HepG2 (cell line): ENCODE results near the gene NME4. TPM values are rescaled to one million over a fixed set of nuclear protein-coding genes. Genes with fewer than 3 reads are reported as not detected.

Experiments
- KDM4B ChIP-seq: sonication (generic); formaldehyde crosslinking; IDR thresholded peaks from 2 replicates; pipeline ENCODE4 v1.4.0; 2020; ENCODE audit warnings: missing genetic modification reagents
- PRMT3 ChIP-seq: sonication (generic); formaldehyde crosslinking; IDR thresholded peaks from 2 replicates; pipeline ENCODE4 v1.8.1; 2022; ENCODE audit warnings: low read depth, mild to moderate bottlenecking, moderate library complexity, missing genetic modification reagents, borderline replicate concordance
- ZNF460 ChIP-seq: sonication (generic); formaldehyde crosslinking; IDR thresholded peaks from 2 replicates; pipeline ENCODE4 v1.5.1; 2020; ENCODE audit warnings: missing genetic modification reagents, mild to moderate bottlenecking, borderline replicate concordance
- ZNF552 ChIP-seq: sonication (generic); formaldehyde crosslinking; IDR thresholded peaks from 2 replicates; pipeline ENCODE4 v1.9.0; 2022; ENCODE audit warnings: missing genetic modification reagents, mild to moderate bottlenecking, borderline replicate concordance
- polyA plus RNA-seq, 8 experiments: library from polyadenylated mRNA; depleted of rRNA in 3 of 8; stranded (reverse) in 7 of 8; unstranded in 1 of 8; fragments of >200 nt; fragmentation: Illumina TruSeq in 4 of 8; extraction: Trizol in 4 of 8; gene quantifications; 2 replicates each; pipeline versions ENCODE4 v1.2.1 to v1.2.3, GENCODE V29; 2011 to 2016; ENCODE audit warnings: low read depth in 4 of 8, missing spikeins in 1 of 8, mixed read lengths in 1 of 8; ENCODE audit not compliant: insufficient read depth in 1 of 8
- total RNA-seq, 5 experiments: library from RNA; depleted of rRNA; stranded (reverse); fragments of >200 nt; fragmentation: Illumina TruSeq; extraction: Trizol; gene quantifications; 2 replicates each; pipeline ENCODE4 v1.2.3, GENCODE V29; 2016; ENCODE audit warnings: low read depth in 1 of 5
- TF ChIP-seq, protein P1 (sequence below): sonication (generic); formaldehyde crosslinking; IDR thresholded peaks from 2 replicates; pipeline ENCODE4 v1.4.0; 2020; ENCODE audit warnings: missing genetic modification reagents, borderline replicate concordance
- TF ChIP-seq, protein P2 (sequence below): IDR thresholded peaks from 2 replicates; pipeline ENCODE4 v1.6.1; 2016; ENCODE audit warnings: low read depth, missing genetic modification reagents, missing compliant biosample characterization
- TF ChIP-seq, protein P3 (sequence below): sonication (generic); formaldehyde crosslinking; IDR thresholded peaks from 2 replicates; pipeline ENCODE4 v1.4.0; 2020; ENCODE audit warnings: mild to moderate bottlenecking, missing genetic modification reagents
- TF ChIP-seq, protein P4 (sequence below): sonication (generic); formaldehyde crosslinking; IDR thresholded peaks from 2 replicates; pipeline ENCODE4 v1.4.0; 2020; ENCODE audit warnings: missing genetic modification reagents, mild to moderate bottlenecking, borderline replicate concordance
- TF ChIP-seq, protein P5 (sequence below): sonication (generic); formaldehyde crosslinking; IDR thresholded peaks from 2 replicates; pipeline ENCODE4 v1.4.0; 2020; ENCODE audit warnings: missing genetic modification reagents, borderline replicate concordance
- TF ChIP-seq, protein P6 (sequence below): sonication (generic); formaldehyde crosslinking; IDR thresholded peaks from 2 replicates; pipeline ENCODE4 v1.4.0; 2020; ENCODE audit warnings: missing genetic modification reagents

The NME4 gene
- total and polyA plus RNA-seq, 2 of the 13 experiments (the other 11 are each of a cell fraction or from before 2014, with no cell fraction given), result 121 to 263 TPM

DNA sequence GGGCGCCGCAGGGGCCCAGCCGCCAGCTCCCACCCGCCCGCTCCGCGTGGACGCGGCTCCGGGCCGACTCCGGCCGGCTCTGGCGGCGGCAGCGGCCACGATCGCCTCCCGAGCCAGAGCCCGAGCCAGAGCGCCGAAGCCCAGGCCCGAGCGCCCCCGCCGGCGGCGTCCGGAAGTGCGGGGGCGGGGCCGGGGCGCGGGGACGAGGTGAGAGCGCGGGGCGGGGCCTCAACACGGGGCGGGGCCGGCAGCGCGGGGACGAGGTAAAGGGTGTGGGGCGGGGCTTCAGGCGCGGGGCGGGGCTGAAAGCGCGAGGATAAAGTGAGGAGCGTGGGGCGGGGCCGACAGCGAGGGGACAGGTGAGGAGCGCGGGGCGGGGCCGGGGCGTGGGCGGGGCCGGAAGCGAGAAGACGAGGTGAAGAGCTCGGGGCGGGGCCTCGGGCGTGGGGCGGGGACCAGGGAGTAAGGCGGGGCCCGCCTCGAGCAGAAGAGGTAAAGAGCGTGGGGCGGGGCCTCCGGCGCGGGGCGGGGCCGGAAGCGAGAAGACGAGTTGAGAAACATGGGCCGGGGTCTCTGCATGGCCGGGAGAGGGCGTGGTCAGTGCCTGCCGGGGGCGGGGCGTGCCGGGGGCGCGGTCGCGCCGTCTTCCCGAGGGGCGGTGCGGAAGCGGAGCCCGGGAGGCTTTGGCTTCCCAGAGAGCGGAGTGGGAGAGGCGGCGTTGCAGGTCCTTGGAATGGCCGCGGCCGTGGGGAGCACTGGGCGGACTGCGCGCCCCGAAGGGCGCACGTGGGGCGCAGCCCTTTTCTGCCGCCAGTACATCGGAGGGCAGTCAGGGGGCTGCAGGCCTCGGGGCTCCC is 44.2 kb upstream of the NME4 start, which contains the start of gene AXIN1 (continued):
- no peak for TF ChIP-seq PRMT3 (CRISPR knock-in tag)
- TF ChIP-seq, protein P1, sequence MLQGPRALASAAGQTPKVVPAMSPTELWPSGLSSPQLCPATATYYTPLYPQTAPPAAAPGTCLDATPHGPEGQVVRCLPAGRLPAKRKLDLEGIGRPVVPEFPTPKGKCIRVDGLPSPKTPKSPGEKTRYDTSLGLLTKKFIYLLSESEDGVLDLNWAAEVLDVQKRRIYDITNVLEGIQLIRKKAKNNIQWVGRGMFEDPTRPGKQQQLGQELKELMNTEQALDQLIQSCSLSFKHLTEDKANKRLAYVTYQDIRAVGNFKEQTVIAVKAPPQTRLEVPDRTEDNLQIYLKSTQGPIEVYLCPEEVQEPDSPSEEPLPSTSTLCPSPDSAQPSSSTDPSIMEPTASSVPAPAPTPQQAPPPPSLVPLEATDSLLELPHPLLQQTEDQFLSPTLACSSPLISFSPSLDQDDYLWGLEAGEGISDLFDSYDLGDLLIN (CRISPR knock-in tag), result no peak
- TF ChIP-seq, protein P2, sequence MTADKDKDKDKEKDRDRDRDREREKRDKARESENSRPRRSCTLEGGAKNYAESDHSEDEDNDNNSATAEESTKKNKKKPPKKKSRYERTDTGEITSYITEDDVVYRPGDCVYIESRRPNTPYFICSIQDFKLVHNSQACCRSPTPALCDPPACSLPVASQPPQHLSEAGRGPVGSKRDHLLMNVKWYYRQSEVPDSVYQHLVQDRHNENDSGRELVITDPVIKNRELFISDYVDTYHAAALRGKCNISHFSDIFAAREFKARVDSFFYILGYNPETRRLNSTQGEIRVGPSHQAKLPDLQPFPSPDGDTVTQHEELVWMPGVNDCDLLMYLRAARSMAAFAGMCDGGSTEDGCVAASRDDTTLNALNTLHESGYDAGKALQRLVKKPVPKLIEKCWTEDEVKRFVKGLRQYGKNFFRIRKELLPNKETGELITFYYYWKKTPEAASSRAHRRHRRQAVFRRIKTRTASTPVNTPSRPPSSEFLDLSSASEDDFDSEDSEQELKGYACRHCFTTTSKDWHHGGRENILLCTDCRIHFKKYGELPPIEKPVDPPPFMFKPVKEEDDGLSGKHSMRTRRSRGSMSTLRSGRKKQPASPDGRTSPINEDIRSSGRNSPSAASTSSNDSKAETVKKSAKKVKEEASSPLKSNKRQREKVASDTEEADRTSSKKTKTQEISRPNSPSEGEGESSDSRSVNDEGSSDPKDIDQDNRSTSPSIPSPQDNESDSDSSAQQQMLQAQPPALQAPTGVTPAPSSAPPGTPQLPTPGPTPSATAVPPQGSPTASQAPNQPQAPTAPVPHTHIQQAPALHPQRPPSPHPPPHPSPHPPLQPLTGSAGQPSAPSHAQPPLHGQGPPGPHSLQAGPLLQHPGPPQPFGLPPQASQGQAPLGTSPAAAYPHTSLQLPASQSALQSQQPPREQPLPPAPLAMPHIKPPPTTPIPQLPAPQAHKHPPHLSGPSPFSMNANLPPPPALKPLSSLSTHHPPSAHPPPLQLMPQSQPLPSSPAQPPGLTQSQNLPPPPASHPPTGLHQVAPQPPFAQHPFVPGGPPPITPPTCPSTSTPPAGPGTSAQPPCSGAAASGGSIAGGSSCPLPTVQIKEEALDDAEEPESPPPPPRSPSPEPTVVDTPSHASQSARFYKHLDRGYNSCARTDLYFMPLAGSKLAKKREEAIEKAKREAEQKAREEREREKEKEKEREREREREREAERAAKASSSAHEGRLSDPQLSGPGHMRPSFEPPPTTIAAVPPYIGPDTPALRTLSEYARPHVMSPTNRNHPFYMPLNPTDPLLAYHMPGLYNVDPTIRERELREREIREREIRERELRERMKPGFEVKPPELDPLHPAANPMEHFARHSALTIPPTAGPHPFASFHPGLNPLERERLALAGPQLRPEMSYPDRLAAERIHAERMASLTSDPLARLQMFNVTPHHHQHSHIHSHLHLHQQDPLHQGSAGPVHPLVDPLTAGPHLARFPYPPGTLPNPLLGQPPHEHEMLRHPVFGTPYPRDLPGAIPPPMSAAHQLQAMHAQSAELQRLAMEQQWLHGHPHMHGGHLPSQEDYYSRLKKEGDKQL (CRISPR knock-in tag), result no peak
- TF ChIP-seq, protein P3, sequence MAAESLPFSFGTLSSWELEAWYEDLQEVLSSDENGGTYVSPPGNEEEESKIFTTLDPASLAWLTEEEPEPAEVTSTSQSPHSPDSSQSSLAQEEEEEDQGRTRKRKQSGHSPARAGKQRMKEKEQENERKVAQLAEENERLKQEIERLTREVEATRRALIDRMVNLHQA (CRISPR knock-in tag), result no peak
- TF ChIP-seq, protein P4, sequence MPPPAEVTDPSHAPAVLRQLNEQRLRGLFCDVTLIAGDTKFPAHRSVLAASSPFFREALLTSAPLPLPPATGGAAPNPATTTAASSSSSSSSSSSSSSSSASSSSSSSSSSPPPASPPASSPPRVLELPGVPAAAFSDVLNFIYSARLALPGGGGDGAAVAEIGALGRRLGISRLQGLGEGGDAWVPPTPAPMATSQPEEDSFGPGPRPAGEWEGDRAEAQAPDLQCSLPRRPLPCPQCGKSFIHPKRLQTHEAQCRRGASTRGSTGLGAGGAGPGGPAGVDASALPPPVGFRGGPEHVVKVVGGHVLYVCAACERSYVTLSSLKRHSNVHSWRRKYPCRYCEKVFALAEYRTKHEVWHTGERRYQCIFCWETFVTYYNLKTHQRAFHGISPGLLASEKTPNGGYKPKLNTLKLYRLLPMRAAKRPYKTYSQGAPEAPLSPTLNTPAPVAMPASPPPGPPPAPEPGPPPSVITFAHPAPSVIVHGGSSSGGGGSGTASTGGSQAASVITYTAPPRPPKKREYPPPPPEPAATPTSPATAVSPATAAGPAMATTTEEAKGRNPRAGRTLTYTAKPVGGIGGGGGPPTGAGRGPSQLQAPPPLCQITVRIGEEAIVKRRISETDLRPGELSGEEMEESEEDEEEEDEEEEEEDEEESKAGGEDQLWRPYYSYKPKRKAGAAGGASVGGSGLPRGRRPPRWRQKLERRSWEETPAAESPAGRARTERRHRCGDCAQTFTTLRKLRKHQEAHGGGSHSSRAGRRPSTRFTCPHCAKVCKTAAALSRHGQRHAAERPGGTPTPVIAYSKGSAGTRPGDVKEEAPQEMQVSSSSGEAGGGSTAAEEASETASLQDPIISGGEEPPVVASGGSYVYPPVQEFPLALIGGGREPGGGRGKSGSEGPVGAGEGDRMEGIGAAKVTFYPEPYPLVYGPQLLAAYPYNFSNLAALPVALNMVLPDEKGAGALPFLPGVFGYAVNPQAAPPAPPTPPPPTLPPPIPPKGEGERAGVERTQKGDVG, result no peak
- no peak for TF ChIP-seq ZNF552
- TF ChIP-seq, protein P5, sequence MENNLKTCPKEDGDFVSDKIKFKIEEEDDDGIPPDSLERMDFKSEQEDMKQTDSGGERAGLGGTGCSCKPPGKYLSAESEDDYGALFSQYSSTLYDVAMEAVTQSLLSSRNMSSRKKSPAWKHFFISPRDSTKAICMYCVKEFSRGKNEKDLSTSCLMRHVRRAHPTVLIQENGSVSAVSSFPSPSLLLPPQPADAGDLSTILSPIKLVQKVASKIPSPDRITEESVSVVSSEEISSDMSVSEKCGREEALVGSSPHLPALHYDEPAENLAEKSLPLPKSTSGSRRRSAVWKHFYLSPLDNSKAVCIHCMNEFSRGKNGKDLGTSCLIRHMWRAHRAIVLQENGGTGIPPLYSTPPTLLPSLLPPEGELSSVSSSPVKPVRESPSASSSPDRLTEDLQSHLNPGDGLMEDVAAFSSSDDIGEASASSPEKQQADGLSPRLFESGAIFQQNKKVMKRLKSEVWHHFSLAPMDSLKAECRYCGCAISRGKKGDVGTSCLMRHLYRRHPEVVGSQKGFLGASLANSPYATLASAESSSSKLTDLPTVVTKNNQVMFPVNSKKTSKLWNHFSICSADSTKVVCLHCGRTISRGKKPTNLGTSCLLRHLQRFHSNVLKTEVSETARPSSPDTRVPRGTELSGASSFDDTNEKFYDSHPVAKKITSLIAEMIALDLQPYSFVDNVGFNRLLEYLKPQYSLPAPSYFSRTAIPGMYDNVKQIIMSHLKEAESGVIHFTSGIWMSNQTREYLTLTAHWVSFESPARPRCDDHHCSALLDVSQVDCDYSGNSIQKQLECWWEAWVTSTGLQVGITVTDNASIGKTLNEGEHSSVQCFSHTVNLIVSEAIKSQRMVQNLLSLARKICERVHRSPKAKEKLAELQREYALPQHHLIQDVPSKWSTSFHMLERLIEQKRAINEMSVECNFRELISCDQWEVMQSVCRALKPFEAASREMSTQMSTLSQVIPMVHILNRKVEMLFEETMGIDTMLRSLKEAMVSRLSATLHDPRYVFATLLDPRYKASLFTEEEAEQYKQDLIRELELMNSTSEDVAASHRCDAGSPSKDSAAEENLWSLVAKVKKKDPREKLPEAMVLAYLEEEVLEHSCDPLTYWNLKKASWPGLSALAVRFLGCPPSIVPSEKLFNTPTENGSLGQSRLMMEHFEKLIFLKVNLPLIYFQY (CRISPR knock-in tag), result no peak
- no peak for TF ChIP-seq KDM4B (CRISPR knock-in tag)
- no peak for TF ChIP-seq ZNF460
- TF ChIP-seq, protein P6, sequence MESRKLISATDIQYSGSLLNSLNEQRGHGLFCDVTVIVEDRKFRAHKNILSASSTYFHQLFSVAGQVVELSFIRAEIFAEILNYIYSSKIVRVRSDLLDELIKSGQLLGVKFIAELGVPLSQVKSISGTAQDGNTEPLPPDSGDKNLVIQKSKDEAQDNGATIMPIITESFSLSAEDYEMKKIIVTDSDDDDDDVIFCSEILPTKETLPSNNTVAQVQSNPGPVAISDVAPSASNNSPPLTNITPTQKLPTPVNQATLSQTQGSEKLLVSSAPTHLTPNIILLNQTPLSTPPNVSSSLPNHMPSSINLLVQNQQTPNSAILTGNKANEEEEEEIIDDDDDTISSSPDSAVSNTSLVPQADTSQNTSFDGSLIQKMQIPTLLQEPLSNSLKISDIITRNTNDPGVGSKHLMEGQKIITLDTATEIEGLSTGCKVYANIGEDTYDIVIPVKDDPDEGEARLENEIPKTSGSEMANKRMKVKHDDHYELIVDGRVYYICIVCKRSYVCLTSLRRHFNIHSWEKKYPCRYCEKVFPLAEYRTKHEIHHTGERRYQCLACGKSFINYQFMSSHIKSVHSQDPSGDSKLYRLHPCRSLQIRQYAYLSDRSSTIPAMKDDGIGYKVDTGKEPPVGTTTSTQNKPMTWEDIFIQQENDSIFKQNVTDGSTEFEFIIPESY (CRISPR knock-in tag), result no peak
